Nucleus accumbens (tissue), 56 donors: ENCODE results near the gene IKBKE.

Experiments
- DNase-seq, 56 donors: peaks; one replicate each; lab custom pipeline; 2025; lab: John Stamatoyannopoulos, UW

Gene IKBKE

GRCh38 chr1:206532368-206532767, 62.1 kb downstream of the IKBKE start:
- DNase-seq = no peak

GRCh38 chr1:206534552-206534951, 64.3 kb downstream of the IKBKE start:
- DNase-seq = no peak

GRCh38 chr1:206535853-206536188, 65.5 kb downstream of the IKBKE start:
- DNase-seq = no peak

GRCh38 chr1:206537141-206537540, 66.9 kb downstream of the IKBKE start:
- DNase-seq = no peak

GRCh38 chr1:206538086-206538770, 68.0 kb downstream of the IKBKE start:
- no peak for DNase-seq

GRCh38 chr1:206538901-206539640, 68.8 kb downstream of the IKBKE start:
- no peak for DNase-seq

- DNase-seq = peak in 46 of 56 donors; percentile 3 to 78 (median 32)
These were observed 69.9 kb downstream of the IKBKE start for GRCh38 chr1:206540044-206540780.

- no peak for DNase-seq
These were observed 71.1 kb downstream of the IKBKE start for GRCh38 chr1:206541236-206541833.

- peak in 42 of 56 donors; percentile 2 to 79 (median 24) for DNase-seq
These were observed 74.4 kb downstream of the IKBKE start for GRCh38 chr1:206544562-206545257.

- DNase-seq = no peak
These were observed 75.1 kb downstream of the IKBKE start for GRCh38 chr1:206545351-206545750.
